Measurements from ENCODE around the gene RIPOR3. TPM values are rescaled to one million over a fixed set of nuclear protein-coding genes. Genes with fewer than 3 reads are reported as not detected.

Gene RIPOR3
- total and polyA plus RNA-seq, 4 donors, result 4.3 to 9.9 (median 7.7) TPM

DNA sequence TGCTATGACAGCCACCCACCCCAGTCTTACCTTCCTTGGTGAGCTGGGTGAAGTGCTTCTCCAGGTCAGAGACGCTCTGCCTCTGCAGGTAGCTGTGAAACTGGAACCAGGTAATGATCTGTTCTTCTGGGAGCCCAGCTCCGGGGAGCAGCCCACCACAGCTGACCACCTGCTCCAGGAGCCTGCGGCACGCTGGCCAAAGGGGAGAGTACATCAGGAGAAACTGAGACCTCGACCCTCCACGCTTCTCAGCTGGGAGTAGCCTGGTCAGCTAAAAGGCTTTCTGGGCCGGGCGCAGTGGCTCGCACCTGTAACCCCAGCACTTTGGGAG is 98.4 kb downstream of the RIPOR3 start:
- Histone ChIP-seq H3K27me3 (ENCODE audit: control insufficient read depth in 3 of 3, insufficient read depth in 3 of 3, low read length in 2 of 3) (peaks cover 0 to 2% (median 0%) of the 10 kb centered on the region in 3 donors), H3K4me3 (no peak overlapping the region), H3K4me1 (ENCODE audit: control insufficient read depth in 5 of 5, insufficient read depth in 5 of 5, low read length in 5 of 5) (peaks cover 0 to 14% (median 4%) of the 10 kb centered on the region in 5 donors), H3K9ac (ENCODE audit: insufficient read depth in 1 of 2, low read length in 2 of 2) (no peak overlapping the region), H3K9me3 (ENCODE audit: control insufficient read depth in 4 of 4, insufficient read depth in 3 of 4, low read length in 3 of 4) (no peaks in the 10 kb centered on the region), H3K36me3 (ENCODE audit: control insufficient read depth in 4 of 4, insufficient read depth in 4 of 4, low read length in 4 of 4) (peaks cover 0 to 10% (median 4%) of the 10 kb centered on the region in 4 donors), H3K27ac (ENCODE audit: low read depth in 1 of 2, low read length in 1 of 2) (no peak overlapping the region)
- DNase-seq, result no peak
- 96 to 98% methylated on average over 9 of the region's 9 CpGs for WGBS, 2 donors
- no peak for TF ChIP-seq CTCF (IDR thresholded peaks at IDR 0.05; ENCODE audit: control extremely low read depth, extremely low read depth)
- no peak for ATAC-seq (ENCODE audit: insufficient read depth, low FRiP score)

GRCh38 chr20:50592282-50593004 is 98.9 kb downstream of the RIPOR3 start:
- WGBS, 2 donors, result 54 to 71% methylated on average over 19 of the region's 19 CpGs
- DNase-seq, result no peak
- Histone ChIP-seq H3K27me3 (ENCODE audit: control insufficient read depth in 3 of 3, insufficient read depth in 3 of 3, low read length in 2 of 3) (peaks cover 0 to 2% (median 0%) of the 10 kb centered on the region in 3 donors), H3K4me3 (no peak overlapping the region), H3K9me3 (ENCODE audit: control insufficient read depth in 4 of 4, insufficient read depth in 3 of 4, low read length in 3 of 4) (no peaks in the 10 kb centered on the region), H3K36me3 (ENCODE audit: control insufficient read depth in 4 of 4, insufficient read depth in 4 of 4, low read length in 4 of 4) (peaks cover 0 to 10% (median 8%) of the 10 kb centered on the region in 4 donors), H3K4me1 (ENCODE audit: control insufficient read depth in 5 of 5, insufficient read depth in 5 of 5, low read length in 5 of 5) (peaks cover 0 to 14% (median 4%) of the 10 kb centered on the region in 5 donors), H3K27ac (ENCODE audit: low read depth in 1 of 2, low read length in 1 of 2) (no peak overlapping the region), H3K9ac (ENCODE audit: insufficient read depth in 1 of 2, low read length in 2 of 2) (no peak overlapping the region)
- no peak for TF ChIP-seq CTCF (IDR thresholded peaks at IDR 0.05; ENCODE audit: control extremely low read depth, extremely low read depth)
- ATAC-seq (ENCODE audit: insufficient read depth, low FRiP score), result no peak

DNA sequence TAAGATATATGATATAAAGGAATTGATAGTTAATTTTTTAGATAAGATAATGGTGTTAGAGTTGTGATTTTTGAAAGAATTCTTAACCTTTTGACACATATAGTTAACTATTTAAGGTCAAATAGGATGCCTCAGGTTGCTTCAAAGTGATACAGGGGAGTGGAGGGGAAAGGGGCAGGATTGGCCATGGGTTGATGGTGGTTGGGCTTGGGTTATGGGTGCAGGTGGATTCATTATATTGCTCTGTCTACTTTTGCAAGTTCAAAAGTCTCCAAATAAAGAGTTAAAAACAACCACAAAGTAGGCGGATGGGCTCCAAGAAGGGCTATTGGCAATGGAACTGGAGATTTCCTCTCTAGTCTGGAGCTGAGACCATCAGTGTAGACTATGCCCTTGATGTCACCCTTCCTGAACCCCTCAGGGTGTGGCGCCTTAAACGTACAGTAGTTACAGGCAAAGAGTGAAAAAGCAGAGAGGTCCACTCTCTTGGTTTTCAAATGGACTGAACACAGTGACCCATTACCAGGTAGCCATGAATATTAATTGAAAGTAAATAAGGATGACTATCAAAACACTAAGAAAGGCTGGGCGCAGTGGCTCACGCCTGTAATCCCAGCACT is 100.0 kb downstream of the RIPOR3 start:
- TF ChIP-seq CTCF (IDR thresholded peaks at IDR 0.05; ENCODE audit: control extremely low read depth, extremely low read depth), result no peak
- peaks cover under 1 to 18% (median 9%) of the 10 kb centered on the region in 4 donors for H3K36me3 ChIP-seq (ENCODE audit: control insufficient read depth in 4 of 4, insufficient read depth in 4 of 4, low read length in 4 of 4)
- H3K4me1 ChIP-seq (ENCODE audit: control insufficient read depth in 5 of 5, insufficient read depth in 5 of 5, low read length in 5 of 5), result peaks cover 0 to 11% (median 4%) of the 10 kb centered on the region in 5 donors
- 85 to 87% methylated on average over 5 of the region's 5 CpGs for WGBS, 2 donors
- H3K27me3 ChIP-seq (ENCODE audit: control insufficient read depth in 3 of 3, insufficient read depth in 3 of 3, low read length in 2 of 3), result peaks cover 0 to 2% (median 0%) of the 10 kb centered on the region in 3 donors
- ATAC-seq (ENCODE audit: insufficient read depth, low FRiP score) (no peak), DNase-seq (no peak)
- H3K9ac ChIP-seq (ENCODE audit: insufficient read depth in 1 of 2, low read length in 2 of 2), result no peak overlapping the region
- no peaks in the 10 kb centered on the region for H3K9me3 ChIP-seq (ENCODE audit: control insufficient read depth in 4 of 4, insufficient read depth in 3 of 4, low read length in 3 of 4)
- H3K27ac ChIP-seq (ENCODE audit: low read depth in 1 of 2, low read length in 1 of 2), result no peak overlapping the region
- H3K4me3 ChIP-seq, result no peak overlapping the region

Data from lung (tissue), 12 donors.